OCI-LY1 (cell line): ENCODE data around the gene SIGLEC15.
A peak's percentile ranks its signal among the peaks of the same experiment; 100 is the strongest.

ENCODE experiments used
- H2AFZ ChIP-seq: fragments of 200-600 bp; sonication (generic), shearing (Covaris generic); 2 replicates; pipeline ENCODE4 v1.6.0; 2014; ENCODE audit warnings: antibody characterized with exemption, mild to moderate bottlenecking, low read length
- H3F3A ChIP-seq: fragments of 200-600 bp; sonication (generic), shearing (Covaris generic); 2 replicates; pipeline ENCODE4 v1.6.0; 2014; ENCODE audit warnings: mild to moderate bottlenecking, antibody characterized with exemption, low read length, moderate library complexity; ENCODE audit not compliant: insufficient read depth
- H3K27ac ChIP-seq: fragments of 200-600 bp; sonication (generic); 2 replicates; pipeline ENCODE4 v1.5.1; 2014; ENCODE audit warnings: low read length, mixed run types, mild to moderate bottlenecking, low read depth; ENCODE audit not compliant: poor library complexity, severe bottlenecking
- H3K27me3 ChIP-seq: fragments of 200-600 bp; sonication (generic); 2 replicates; pipeline ENCODE4 v1.6.0; 2014; ENCODE audit warnings: antibody characterized with exemption, mild to moderate bottlenecking, low read length, moderate library complexity; ENCODE audit not compliant: insufficient read depth
- H3K36me3 ChIP-seq: fragments of 200-600 bp; sonication (generic); 2 replicates; pipeline ENCODE4 v1.6.1; 2014; ENCODE audit warnings: mild to moderate bottlenecking, antibody characterized with exemption, low read length, moderate library complexity, mixed read lengths; ENCODE audit not compliant: insufficient read depth
- H3K4me1 ChIP-seq: fragments of 200-600 bp; sonication (generic); 2 replicates; pipeline ENCODE4 v1.5.1; 2014; ENCODE audit warnings: mild to moderate bottlenecking, low read length, moderate library complexity; ENCODE audit not compliant: insufficient read depth, severe bottlenecking
- H3K4me2 ChIP-seq: fragments of 200-600 bp; sonication (generic), shearing (Covaris generic); 2 replicates; pipeline ENCODE4 v1.6.1; 2014; ENCODE audit warnings: low read length
- H3K4me3 ChIP-seq: fragments of 200-600 bp; sonication (generic); 2 replicates; pipeline ENCODE4 v1.5.1; 2014; ENCODE audit warnings: low read length, low read depth, mild to moderate bottlenecking, mixed read lengths; ENCODE audit not compliant: poor library complexity, severe bottlenecking
- H3K79me2 ChIP-seq: fragments of 200-600 bp; shearing (Covaris generic); 2 replicates; pipeline ENCODE4 v1.6.1; 2016; ENCODE audit warnings: mixed run types, low read length, mixed read lengths; ENCODE audit not compliant: insufficient read depth
- H3K9ac ChIP-seq: fragments of 200-600 bp; sonication (generic), shearing (Covaris generic); 2 replicates; pipeline ENCODE4 v1.6.1; 2014; ENCODE audit warnings: mild to moderate bottlenecking, low read length, mixed read lengths
- H3K9me2 ChIP-seq: fragments of 200-600 bp; sonication (generic), shearing (Covaris generic); 2 replicates; pipeline ENCODE4 v1.6.1; 2014; ENCODE audit warnings: low read depth, mild to moderate bottlenecking, low read length, mixed read lengths
- H3K9me3 ChIP-seq: fragments of 200-600 bp; shearing (Covaris generic); 2 replicates; pipeline ENCODE4 v1.6.1; 2014; ENCODE audit warnings: low read length, mixed read lengths
- H4K20me1 ChIP-seq: fragments of 200-600 bp; sonication (generic), shearing (Covaris generic); 2 replicates; pipeline ENCODE4 v1.6.0; 2016; ENCODE audit warnings: mild to moderate bottlenecking, low read length; ENCODE audit not compliant: insufficient read depth
- EZH2 ChIP-seq: fragments of 200-600 bp; sonication (generic), shearing (Covaris generic); IDR thresholded peaks from 2 replicates; pipeline ENCODE4 v1.8.0; 2017; ENCODE audit warnings: borderline replicate concordance, mixed run types, mild to moderate bottlenecking, antibody characterized with exemption, low read length, moderate library complexity, mixed read lengths
- TF ChIP-seq, protein P1 (sequence below): fragments of 200-600 bp; sonication (generic), shearing (Covaris generic); IDR thresholded peaks from 2 replicates; pipeline ENCODE4 v1.5.1; 2017; ENCODE audit warnings: mild to moderate bottlenecking, antibody characterized with exemption, low read length, moderate library complexity, mixed read lengths

The SIGLEC15 gene

DNA sequence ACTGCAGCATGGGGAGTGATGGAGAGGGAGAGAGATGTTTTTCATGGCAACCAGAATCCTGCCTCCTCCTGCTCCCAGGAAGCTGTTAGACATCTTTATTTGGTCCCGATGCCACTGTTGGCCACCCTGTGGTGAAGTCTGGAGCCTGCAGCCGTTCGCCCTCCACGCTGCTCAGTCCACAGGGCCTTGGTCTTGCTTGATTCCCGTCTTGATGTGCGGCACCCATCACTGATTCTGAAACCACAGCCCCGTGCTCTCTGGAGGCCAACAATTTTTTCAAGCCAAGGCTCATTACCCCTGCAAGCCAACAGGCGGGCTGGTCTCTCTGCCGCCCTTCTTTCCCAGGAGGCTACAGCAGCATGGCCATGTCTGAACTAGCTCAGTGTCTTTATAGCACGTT is 24.5 kb downstream of the SIGLEC15 start:
- Histone ChIP-seq H3K4me2 (no peak overlapping the region), H3K27ac (no peak overlapping the region), H4K20me1 (no peaks in the 10 kb centered on the region), H3K79me2 (no peaks in the 10 kb centered on the region), H3F3A (no peaks in the 10 kb centered on the region), H3K27me3 (no peaks in the 10 kb centered on the region), H3K9ac (no peak overlapping the region), H2AFZ (no peak overlapping the region), H3K4me1 (peaks cover 11% of the 10 kb centered on the region), H3K9me2 (no peaks in the 10 kb centered on the region), H3K4me3 (no peak overlapping the region), H3K36me3 (peaks cover 33% of the 10 kb centered on the region), H3K9me3 (no peaks in the 10 kb centered on the region)
- TF ChIP-seq, protein P1, sequence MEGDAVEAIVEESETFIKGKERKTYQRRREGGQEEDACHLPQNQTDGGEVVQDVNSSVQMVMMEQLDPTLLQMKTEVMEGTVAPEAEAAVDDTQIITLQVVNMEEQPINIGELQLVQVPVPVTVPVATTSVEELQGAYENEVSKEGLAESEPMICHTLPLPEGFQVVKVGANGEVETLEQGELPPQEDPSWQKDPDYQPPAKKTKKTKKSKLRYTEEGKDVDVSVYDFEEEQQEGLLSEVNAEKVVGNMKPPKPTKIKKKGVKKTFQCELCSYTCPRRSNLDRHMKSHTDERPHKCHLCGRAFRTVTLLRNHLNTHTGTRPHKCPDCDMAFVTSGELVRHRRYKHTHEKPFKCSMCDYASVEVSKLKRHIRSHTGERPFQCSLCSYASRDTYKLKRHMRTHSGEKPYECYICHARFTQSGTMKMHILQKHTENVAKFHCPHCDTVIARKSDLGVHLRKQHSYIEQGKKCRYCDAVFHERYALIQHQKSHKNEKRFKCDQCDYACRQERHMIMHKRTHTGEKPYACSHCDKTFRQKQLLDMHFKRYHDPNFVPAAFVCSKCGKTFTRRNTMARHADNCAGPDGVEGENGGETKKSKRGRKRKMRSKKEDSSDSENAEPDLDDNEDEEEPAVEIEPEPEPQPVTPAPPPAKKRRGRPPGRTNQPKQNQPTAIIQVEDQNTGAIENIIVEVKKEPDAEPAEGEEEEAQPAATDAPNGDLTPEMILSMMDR, result peak; percentile 34; the same call in 1 of the 2 replicates
- TF ChIP-seq EZH2, result no peak

DNA sequence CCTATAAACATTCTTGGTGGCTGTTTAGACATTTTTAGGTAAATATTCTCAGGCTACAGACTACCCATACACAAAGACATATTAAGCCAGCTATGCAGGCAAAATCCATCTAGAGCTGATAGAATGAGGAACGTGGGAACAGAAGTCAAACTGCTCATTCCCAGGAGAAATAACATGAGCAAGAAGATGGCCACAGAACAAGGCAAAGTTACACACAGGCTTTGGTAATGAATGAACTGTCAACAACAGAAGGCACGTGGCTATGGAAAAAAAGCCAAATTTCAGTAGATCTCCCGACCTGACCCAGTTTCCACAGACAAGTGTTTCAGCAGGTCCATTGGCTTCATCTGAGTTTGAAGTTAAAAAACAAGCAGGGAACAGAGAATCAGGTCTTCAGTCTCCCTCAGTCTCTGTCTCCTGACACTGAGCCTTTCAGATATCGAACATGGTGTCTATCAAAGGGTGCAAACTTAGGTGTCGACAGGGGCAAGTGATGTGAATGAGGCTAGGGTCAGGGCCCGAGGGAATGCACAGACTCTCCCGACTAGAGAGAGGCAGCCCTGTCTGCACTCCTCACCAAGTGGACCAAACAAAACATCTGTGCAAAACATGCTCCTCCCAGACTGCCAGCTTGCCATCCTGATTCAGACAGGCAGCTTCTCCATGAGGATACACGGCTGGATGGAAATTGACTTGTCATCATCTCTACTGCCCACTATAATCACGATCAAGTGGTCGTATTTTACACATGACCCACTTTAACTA is 25.9 kb downstream of the SIGLEC15 start:
- Histone ChIP-seq H3K9me3 (no peaks in the 10 kb centered on the region), H3K36me3 (peaks cover 46% of the 10 kb centered on the region), H3K4me3 (no peak overlapping the region), H3K9ac (no peak overlapping the region), H3F3A (no peaks in the 10 kb centered on the region), H3K27ac (no peak overlapping the region), H3K79me2 (no peaks in the 10 kb centered on the region), H3K4me1 (peaks cover 4% of the 10 kb centered on the region), H3K9me2 (no peaks in the 10 kb centered on the region), H3K4me2 (no peak overlapping the region), H4K20me1 (no peaks in the 10 kb centered on the region), H2AFZ (no peak overlapping the region), H3K27me3 (no peaks in the 10 kb centered on the region)
- TF ChIP-seq, protein P1, result no peak
- no peak for TF ChIP-seq EZH2

DNA sequence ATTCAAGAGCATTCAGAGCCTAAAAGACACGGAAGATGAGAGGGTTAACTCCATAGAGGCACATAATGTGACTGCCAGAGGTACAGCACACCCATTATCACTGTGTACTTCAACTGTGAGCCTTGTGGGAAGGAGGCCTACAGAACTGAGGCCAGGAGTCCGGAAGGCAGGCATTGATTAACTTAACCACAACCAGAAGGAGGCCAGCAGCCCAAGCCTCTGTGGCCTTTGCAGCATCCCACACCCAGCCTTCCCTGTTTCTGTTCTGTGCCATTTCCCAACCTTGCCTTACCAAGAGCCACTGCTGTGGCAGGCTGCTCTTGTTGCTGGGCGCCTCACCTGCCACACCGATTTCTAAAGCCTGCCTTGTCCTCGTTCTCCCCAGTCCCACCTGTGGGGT is 27.2 kb downstream of the SIGLEC15 start:
- Histone ChIP-seq H3K9me2 (no peaks in the 10 kb centered on the region), H3K79me2 (no peaks in the 10 kb centered on the region), H3K4me2 (no peak overlapping the region), H3K27me3 (no peaks in the 10 kb centered on the region), H3K9me3 (no peaks in the 10 kb centered on the region), H3K36me3 (peaks cover 50% of the 10 kb centered on the region), H2AFZ (no peak overlapping the region), H3F3A (no peaks in the 10 kb centered on the region), H3K4me3 (no peak overlapping the region), H3K9ac (no peak overlapping the region), H3K27ac (no peak overlapping the region), H4K20me1 (no peaks in the 10 kb centered on the region), H3K4me1 (no peaks in the 10 kb centered on the region)
- TF ChIP-seq EZH2, result no peak
- TF ChIP-seq, protein P1, result no peak
